HG02623 (cell line): ENCODE data around the gene SH2D3C.

Experiments used
- ATAC-seq: cut with Tn5 transposase; IDR thresholded peaks from one replicate; pipeline ENCODE4 v1.9.1; 2021; ENCODE audit warnings: moderate library complexity; ENCODE audit not compliant: unreplicated experiment

Gene SH2D3C

DNA sequence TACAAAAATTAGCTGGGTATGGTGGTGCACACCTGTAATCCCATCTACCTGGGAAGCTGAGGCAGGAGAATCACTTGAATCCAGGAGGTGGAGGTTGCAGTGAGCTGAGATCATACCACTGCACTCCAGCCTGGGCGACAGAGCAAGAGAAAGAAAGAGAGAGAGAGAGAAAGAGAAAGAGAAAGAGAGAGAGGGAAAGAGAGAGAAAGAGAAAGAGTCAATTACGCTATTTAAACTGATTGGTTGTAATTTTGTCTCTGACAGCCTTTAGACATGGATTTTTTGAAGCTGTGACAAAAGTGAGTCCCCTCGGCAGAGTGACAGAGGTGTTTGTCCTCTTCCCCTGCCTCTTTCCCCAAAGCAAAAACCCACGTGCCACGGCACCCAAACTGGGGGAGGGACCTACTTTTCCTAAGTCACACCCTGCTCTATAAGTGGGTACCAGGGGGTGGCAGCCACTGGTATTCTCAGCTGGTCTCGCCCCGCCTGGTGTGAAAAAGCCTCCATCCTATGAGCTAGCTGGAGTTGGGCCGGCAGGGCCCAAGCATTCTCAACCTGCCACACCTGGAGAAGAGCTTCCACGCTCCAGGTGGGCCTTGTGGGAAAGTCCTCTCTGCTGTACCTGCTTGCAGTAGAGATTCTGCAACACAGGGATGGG lies 75.0 kb downstream of the SH2D3C start:
- ATAC-seq, result no peak

- no peak for ATAC-seq
These were observed 77.7 kb downstream of the SH2D3C start for GRCh38 chr9:127700594-127701255.

GRCh38 chr9:127700140-127700539 lies 78.3 kb downstream of the SH2D3C start:
- no peak for ATAC-seq

- ATAC-seq, result peak; percentile 78
These were observed 79.3 kb downstream of the SH2D3C start for GRCh38 chr9:127698985-127699670.

DNA sequence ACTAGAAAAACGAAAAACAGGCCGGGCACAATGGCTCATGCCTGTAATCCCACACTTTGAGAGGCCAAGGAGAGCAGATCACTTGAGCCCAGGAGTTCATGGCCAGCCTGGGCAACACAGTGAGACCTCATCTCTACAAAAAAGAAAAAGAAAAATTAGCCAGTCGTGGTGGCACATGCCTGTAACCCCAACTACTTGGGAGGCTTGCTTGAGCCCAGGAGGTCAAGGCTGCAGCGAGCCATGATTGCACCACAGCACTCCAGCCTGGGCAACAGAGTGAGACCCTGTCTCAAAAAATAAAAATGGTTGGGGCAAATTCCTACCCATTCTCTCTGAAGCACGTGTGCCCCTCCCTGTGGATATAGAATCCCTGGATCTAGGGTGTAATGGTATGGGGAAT lies 80.1 kb downstream of the SH2D3C start:
- ATAC-seq, result no peak

DNA sequence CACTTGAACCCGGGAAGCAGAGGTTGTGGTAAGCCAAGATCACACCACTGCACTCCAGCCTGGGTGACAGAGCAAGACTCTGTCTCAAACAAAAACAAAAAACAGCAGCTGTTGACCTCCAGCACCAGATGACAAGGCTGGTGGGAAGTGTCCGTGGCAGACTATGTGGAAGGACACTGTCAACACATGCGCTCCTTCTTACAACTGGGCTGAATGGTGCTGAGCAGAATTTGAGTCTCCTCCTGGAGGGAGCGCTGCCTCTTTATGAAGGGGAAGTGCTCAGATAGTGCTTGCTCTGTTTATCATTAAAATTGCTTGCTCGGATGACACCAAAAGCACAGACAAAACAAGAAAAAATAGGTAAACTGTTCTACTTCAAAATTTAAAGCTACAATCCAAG lies 80.9 kb downstream of the SH2D3C start:
- no peak for ATAC-seq

DNA sequence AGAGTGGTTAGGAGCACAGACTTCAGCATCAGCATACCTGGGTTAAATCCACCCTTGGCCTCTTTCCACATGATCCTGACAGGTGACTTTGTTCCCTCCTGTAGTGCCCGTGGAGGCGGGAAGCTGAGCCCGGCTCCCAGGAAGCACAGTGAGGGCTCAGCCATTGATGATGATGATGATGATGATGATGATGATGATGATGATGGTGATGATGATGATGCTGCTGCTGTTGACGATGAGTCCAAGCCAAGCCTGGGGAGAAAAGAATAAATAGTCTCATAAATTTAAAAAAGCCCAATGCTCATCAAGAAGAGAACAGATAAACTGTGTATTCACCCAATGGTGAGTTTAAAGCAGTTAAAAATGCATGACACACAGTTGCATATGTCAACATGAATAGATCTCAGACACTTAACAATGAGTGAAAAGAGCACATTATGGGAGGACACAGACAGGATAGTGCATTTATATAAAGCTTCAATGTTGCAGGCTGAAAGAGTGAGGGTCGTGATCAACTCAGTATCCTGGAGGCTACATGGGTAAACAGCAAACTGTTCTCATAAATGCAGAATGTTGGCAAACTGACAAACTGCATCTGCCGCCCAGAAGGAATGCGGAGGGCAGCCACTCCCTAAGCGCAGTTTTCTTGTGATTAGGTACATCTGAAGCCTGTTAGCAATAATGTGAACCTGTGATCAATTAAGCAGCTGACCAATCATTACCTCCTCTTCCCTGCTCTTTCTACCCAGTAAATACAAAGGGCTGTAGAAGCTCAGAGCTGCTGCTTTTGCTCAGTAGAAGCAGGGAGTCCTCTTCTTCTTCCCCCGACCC lies 83.4 kb downstream of the SH2D3C start:
- ATAC-seq, result no peak

DNA sequence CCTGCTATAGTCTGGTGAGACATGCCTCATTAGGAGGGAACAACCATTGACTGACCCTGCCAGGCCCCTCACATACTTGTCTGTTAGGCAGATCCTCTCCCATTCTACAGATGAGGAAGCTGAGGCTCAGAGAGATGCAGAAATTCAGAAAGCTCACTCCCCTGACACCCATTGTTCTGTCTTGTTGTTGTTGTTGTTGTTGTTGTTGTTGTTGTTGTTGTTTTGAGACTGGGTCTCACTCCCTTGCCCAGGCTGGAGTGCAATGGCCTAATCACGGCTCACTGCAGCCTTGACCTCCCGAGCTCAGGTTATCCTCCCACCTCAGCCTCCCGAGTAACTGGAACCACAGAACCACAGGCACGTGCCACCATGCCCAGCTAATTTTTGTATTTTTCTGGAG lies 84.8 kb downstream of the SH2D3C start:
- no peak for ATAC-seq

DNA sequence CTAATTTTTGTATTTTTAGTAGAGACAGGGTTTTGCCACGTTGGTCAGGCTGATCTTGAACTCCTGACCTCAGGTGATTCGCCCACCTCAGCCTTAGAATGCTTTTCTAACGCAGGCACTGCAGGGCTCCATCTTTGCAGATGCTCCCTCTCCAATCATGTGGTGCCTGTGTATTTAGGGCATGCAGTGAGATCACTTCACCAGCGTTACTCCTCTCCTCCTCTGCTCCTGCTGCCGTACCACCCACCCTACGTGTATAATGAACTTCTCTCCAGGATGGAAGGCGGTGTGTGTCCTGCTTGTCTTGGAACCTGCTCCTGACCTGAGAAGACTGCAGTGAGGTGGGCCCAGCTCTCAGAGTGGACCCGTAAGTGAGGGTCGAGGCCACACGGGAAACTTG lies 85.3 kb downstream of the SH2D3C start:
- ATAC-seq, result no peak

- ATAC-seq, result no peak
These were observed 86.4 kb downstream of the SH2D3C start for GRCh38 chr9:127692071-127692470.

- ATAC-seq, result no peak
These were observed 87.7 kb downstream of the SH2D3C start for GRCh38 chr9:127690735-127691134.

DNA sequence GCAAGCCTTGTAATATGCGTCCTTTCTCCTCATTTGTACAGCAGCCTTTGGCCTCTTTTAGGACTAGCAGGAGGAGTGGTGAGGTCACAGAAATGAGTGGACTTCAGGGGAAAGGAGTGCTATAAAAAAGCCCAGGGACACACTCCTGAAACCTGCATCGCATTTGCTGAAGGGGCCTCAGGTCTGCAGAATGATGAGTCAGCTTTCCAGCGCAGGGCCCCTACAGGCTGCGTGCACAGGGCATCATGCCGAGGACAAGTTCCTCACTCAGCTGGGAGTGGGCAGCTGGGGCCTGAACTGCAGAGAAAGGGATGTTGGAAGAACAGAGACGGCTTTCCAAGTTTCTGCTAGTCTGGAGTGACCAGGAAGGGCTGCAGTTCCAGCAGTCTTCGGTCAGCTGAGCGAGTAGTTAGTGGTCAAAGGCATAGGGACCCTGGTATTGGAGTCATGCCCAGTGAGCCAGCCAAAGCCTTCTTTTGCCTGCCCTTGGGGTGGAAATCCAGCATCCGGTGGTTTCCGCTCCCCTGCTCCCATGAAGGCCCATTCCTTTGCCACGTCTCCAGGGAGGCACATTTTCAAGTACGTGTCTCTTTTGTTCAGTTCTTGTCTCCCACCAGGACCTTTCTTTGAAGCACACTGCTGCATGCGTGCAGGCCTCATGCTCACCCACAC lies 89.0 kb downstream of the SH2D3C start:
- ATAC-seq, result no peak
